Measurements from ENCODE around the gene PYDC1.

DNA sequence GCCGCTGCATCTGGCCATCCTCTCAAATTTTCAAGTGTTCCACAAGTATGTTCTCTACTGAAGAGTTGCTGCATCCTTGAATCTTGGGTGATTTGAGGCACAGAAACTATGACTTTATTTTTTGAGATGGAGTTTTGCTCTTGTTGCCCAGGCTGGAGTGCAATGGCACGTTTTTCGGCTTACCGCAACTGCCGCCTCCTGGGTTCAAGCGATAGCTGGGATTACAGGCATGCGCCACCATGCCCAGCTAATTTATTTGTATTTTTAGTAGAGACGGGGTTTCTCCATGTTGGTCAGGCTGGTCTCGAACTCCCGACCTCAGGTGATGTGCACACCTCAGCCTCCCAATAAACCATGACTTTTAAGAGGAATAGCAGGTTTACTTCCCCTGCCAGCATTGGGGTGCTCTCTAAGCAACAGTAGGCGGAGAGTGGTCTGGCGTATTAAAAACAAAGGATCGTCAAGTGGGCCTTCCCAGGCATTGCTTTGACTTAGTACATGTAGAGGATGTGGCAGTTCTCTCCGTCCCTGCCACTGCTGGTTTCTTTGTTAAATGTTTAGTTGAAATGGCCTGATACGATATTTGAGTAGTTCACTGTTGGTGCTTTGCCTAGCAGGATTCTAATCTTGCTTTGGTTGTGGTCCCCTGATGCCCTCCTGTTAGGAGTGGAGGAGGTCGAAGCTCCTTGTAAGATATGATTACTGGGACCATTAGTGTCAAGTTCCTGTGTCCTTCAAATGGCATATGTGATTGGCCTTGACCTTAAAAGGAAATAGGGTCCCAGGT is 23.9 kb downstream of the PYDC1 start:
- no peak for TF ChIP-seq EZH2 (IDR thresholded peaks at IDR 0.05; ENCODE audit: borderline replicate concordance, low read depth, low read length, severe bottlenecking)
- TF ChIP-seq, protein P1, sequence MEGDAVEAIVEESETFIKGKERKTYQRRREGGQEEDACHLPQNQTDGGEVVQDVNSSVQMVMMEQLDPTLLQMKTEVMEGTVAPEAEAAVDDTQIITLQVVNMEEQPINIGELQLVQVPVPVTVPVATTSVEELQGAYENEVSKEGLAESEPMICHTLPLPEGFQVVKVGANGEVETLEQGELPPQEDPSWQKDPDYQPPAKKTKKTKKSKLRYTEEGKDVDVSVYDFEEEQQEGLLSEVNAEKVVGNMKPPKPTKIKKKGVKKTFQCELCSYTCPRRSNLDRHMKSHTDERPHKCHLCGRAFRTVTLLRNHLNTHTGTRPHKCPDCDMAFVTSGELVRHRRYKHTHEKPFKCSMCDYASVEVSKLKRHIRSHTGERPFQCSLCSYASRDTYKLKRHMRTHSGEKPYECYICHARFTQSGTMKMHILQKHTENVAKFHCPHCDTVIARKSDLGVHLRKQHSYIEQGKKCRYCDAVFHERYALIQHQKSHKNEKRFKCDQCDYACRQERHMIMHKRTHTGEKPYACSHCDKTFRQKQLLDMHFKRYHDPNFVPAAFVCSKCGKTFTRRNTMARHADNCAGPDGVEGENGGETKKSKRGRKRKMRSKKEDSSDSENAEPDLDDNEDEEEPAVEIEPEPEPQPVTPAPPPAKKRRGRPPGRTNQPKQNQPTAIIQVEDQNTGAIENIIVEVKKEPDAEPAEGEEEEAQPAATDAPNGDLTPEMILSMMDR (IDR thresholded peaks at IDR 0.05; ENCODE audit: extremely low read depth in 1 of 2, insufficient read depth in 1 of 2, low read depth in 1 of 2, low read length in 2 of 2) = no peak
